ENCODE results near the gene TECTB.
A peak's percentile ranks its signal among the peaks of the same experiment; 100 is the strongest.
"Not testable (repeated sequence)": the region's sequence is repeated elsewhere in the genome, so short reads cannot be mapped to it uniquely, and the experiment has no call there.

TECTB gene

GRCh38 chr10:112283100-112283499 lies at the start of gene TECTB:
TECTB (plus strand) TSS chr10:112283400; CDS start chr10:112283735, 335 bp downstream.
- DNase-seq: no peak

- DNase-seq: no peak
Measured at GRCh38 chr10:112235141-112235540, 48.1 kb upstream of the TECTB start.

GRCh38 chr10:112235920-112236319 lies 47.3 kb upstream of the TECTB start:
- DNase-seq: no peak

- no peak for DNase-seq
Measured at GRCh38 chr10:112236486-112236885, 46.7 kb upstream of the TECTB start.

GRCh38 chr10:112239347-112239746 lies 43.9 kb upstream of the TECTB start:
- no peak for DNase-seq

- DNase-seq: no peak
Measured at GRCh38 chr10:112240441-112240840, 42.8 kb upstream of the TECTB start.

- DNase-seq: no peak
Measured at GRCh38 chr10:112241651-112242341, 41.4 kb upstream of the TECTB start.

GRCh38 chr10:112242769-112243168 lies 40.4 kb upstream of the TECTB start:
- DNase-seq: no peak

- DNase-seq: no peak
Measured at GRCh38 chr10:112243713-112244112, 39.5 kb upstream of the TECTB start.

- peak; percentile 35 for DNase-seq
Measured at GRCh38 chr10:112244197-112244596, 39.0 kb upstream of the TECTB start.

GRCh38 chr10:112247791-112248190 lies 35.4 kb upstream of the TECTB start:
- no peak for DNase-seq

GRCh38 chr10:112248584-112249295 lies 34.5 kb upstream of the TECTB start:
- no peak for DNase-seq

- no peak for DNase-seq
Measured at GRCh38 chr10:112249722-112250121, 33.5 kb upstream of the TECTB start.

GRCh38 chr10:112250555-112250954 lies 32.6 kb upstream of the TECTB start:
- DNase-seq: peak; percentile 76

- not testable (repeated sequence) for DNase-seq
Measured at GRCh38 chr10:112251238-112251637, 32.0 kb upstream of the TECTB start.

GRCh38 chr10:112258407-112258806 lies 24.8 kb upstream of the TECTB start:
- no peak for DNase-seq

GRCh38 chr10:112259688-112260087 lies 23.5 kb upstream of the TECTB start:
- no peak for DNase-seq

GRCh38 chr10:112260831-112261230 lies 22.4 kb upstream of the TECTB start:
- DNase-seq: no peak

GRCh38 chr10:112261281-112261822 lies 21.8 kb upstream of the TECTB start:
- peak; percentile 78 for DNase-seq

- DNase-seq: peak; percentile 61
Measured at GRCh38 chr10:112262546-112262945, 20.7 kb upstream of the TECTB start.

- DNase-seq: no peak
Measured at GRCh38 chr10:112265745-112266144, 17.5 kb upstream of the TECTB start.

GRCh38 chr10:112269266-112269665 lies 13.9 kb upstream of the TECTB start:
- peak; percentile 78 for DNase-seq

- peak; percentile 87 for DNase-seq
Measured at GRCh38 chr10:112271982-112272381, 11.2 kb upstream of the TECTB start.

GRCh38 chr10:112274831-112275230 lies 8.4 kb upstream of the TECTB start:
- no peak for DNase-seq

Measured in fibroblast of skin of right quadriceps (primary cell).